ENCODE measurements around the gene ESYT1. TPM values are rescaled to one million over a fixed set of nuclear protein-coding genes. Genes with fewer than 3 reads are reported as not detected.

Gene ESYT1
- total RNA-seq, 1 donor from 2014 or later, result 101 TPM

- H3K4me1 ChIP-seq, result peaks cover 5% of the 10 kb centered on the region
- no peaks in the 10 kb centered on the region for H3K36me3 ChIP-seq
- DNase-seq (no peak), ATAC-seq (peak; percentile 40)
- H3K27me3 ChIP-seq, result peaks cover 12% of the 10 kb centered on the region
- intact Hi-C loops (cut with DNase I), result no loop called here
- no peak for TF ChIP-seq CTCF (IDR thresholded peaks at IDR 0.05)
- peak overlapping the region; percentile 74 for H3K27ac ChIP-seq
- peak overlapping the region; percentile 59 for H3K4me3 ChIP-seq
- H3K9me3 ChIP-seq, result no peaks in the 10 kb centered on the region
Observed at GRCh38 chr12:56080556-56081138, 47.4 kb upstream of the ESYT1 start.

GRCh38 chr12:56081393-56082347, 46.4 kb upstream of the ESYT1 start:
- peaks cover 5% of the 10 kb centered on the region for H3K4me1 ChIP-seq
- DNase-seq, result no peak
- peak overlapping the region; percentile 74 for H3K27ac ChIP-seq
- intact Hi-C loops (cut with DNase I), result no loop called here
- no peak for TF ChIP-seq CTCF (IDR thresholded peaks at IDR 0.05)
- peak overlapping the region; percentile 59 for H3K4me3 ChIP-seq
- H3K9me3 ChIP-seq, result no peaks in the 10 kb centered on the region
- no peak for ATAC-seq
- no peaks in the 10 kb centered on the region for H3K36me3 ChIP-seq
- peaks cover 12% of the 10 kb centered on the region for H3K27me3 ChIP-seq

GRCh38 chr12:56082382-56082781, 45.7 kb upstream of the ESYT1 start:
- Histone ChIP-seq H3K27me3 (peaks cover 12% of the 10 kb centered on the region), H3K4me3 (no peak overlapping the region), H3K9me3 (no peaks in the 10 kb centered on the region), H3K27ac (no peak overlapping the region), H3K4me1 (peaks cover 5% of the 10 kb centered on the region), H3K36me3 (no peaks in the 10 kb centered on the region)
- ATAC-seq (no peak), DNase-seq (no peak)
- TF ChIP-seq CTCF (IDR thresholded peaks at IDR 0.05), result no peak
- intact Hi-C loops (cut with DNase I), result no loop called here

- peaks cover 12% of the 10 kb centered on the region for H3K27me3 ChIP-seq
- H3K4me1 ChIP-seq, result peaks cover 11% of the 10 kb centered on the region
- no peaks in the 10 kb centered on the region for H3K36me3 ChIP-seq
- DNase-seq (no peak), ATAC-seq (no peak)
- no peak overlapping the region for H3K4me3 ChIP-seq
- no peak for TF ChIP-seq CTCF (IDR thresholded peaks at IDR 0.05)
- no peak overlapping the region for H3K27ac ChIP-seq
- no peaks in the 10 kb centered on the region for H3K9me3 ChIP-seq
- intact Hi-C loops (cut with DNase I), result no loop called here
Observed at GRCh38 chr12:56082967-56083366, 45.1 kb upstream of the ESYT1 start.

- ATAC-seq, result peak; percentile 3
- Histone ChIP-seq H3K36me3 (no peaks in the 10 kb centered on the region), H3K4me1 (peaks cover 11% of the 10 kb centered on the region), H3K4me3 (no peak overlapping the region), H3K27me3 (peaks cover 11% of the 10 kb centered on the region), H3K9me3 (no peaks in the 10 kb centered on the region), H3K27ac (no peak overlapping the region)
- TF ChIP-seq CTCF (IDR thresholded peaks at IDR 0.05), result peak; percentile 41
- no peak for DNase-seq
- intact Hi-C loops (cut with DNase I), result no loop called here
Observed at GRCh38 chr12:56084958-56085543, 43.0 kb upstream of the ESYT1 start.
